Fibroblast of pulmonary artery (primary cell): Measurements from ENCODE around the gene CMTM7.
"Not testable (repeated sequence)": the region's sequence is repeated elsewhere in the genome, so short reads cannot be mapped to it uniquely, and the experiment has no call there.

Source experiments
- DNase-seq: peaks from one replicate; pipeline ENCODE4 v3.0.0-alpha.2; 2010; ENCODE audit warnings: low read depth
- H3K4me3 ChIP-seq: replicated peaks from 2 replicates; pipeline ENCODE4 v1.5.1; 2011; ENCODE audit warnings: low read depth, mild to moderate bottlenecking, control low read depth, low read length, moderate library complexity
- CTCF ChIP-seq: IDR thresholded peaks from 2 replicates; pipeline ENCODE4 v1.5.1; 2011; ENCODE audit warnings: mild to moderate bottlenecking, control low read depth, low read length, inconsistent platforms; ENCODE audit errors: missing control alignments

Gene CMTM7

GRCh38 chr3:32471246-32471645 is 79.6 kb downstream of the CMTM7 start:
- no peak for DNase-seq
- TF ChIP-seq CTCF: no peak
- no peak overlapping the region for H3K4me3 ChIP-seq

- not testable (repeated sequence) for DNase-seq, H3K4me3 ChIP-seq
These were observed 80.5 kb downstream of the CMTM7 start for GRCh38 chr3:32472151-32472550.

- TF ChIP-seq CTCF: no peak
- no peak for DNase-seq
- H3K4me3 ChIP-seq: no peak overlapping the region
These were observed 82.5 kb downstream of the CMTM7 start for GRCh38 chr3:32474201-32474600.

- peak; percentile 38 for DNase-seq
- no peak for TF ChIP-seq CTCF
- H3K4me3 ChIP-seq: no peak overlapping the region
These were observed 89.0 kb downstream of the CMTM7 start for GRCh38 chr3:32480604-32481003.

GRCh38 chr3:32481791-32482631 is 90.4 kb downstream of the CMTM7 start:
- H3K4me3 ChIP-seq: no peak overlapping the region
- no peak for TF ChIP-seq CTCF
- no peak for DNase-seq

GRCh38 chr3:32482693-32483092 is 91.0 kb downstream of the CMTM7 start:
- no peak overlapping the region for H3K4me3 ChIP-seq
- no peak for TF ChIP-seq CTCF
- no peak for DNase-seq

GRCh38 chr3:32483772-32484171 is 92.1 kb downstream of the CMTM7 start:
- H3K4me3 ChIP-seq: no peak overlapping the region
- no peak for DNase-seq
- TF ChIP-seq CTCF: no peak
